MG63 (cell line): ENCODE measurements around the gene TSPAN11. TPM values are rescaled to one million over a fixed set of nuclear protein-coding genes. Genes with fewer than 3 reads are reported as not detected.

ENCODE experiments used
- DNase-seq: peaks from one replicate; pipeline ENCODE4 v3.0.0-alpha.2; 2020
- H3K27me3 ChIP-seq: fragments of 250-450 bp; sonication (Bioruptor Pico); 2 replicates; pipeline ENCODE4 v1.5.1; 2020; ENCODE audit warnings: mild to moderate bottlenecking, moderate library complexity
- H3K36me3 ChIP-seq: fragments of 250-450 bp; sonication (Bioruptor Pico); 2 replicates; pipeline ENCODE4 v1.5.1; 2020; ENCODE audit warnings: mild to moderate bottlenecking, moderate library complexity
- H3K4me3 ChIP-seq: fragments of 250-450 bp; sonication (Bioruptor Pico); 2 replicates; pipeline ENCODE4 v1.5.1; 2020; ENCODE audit warnings: mild to moderate bottlenecking, moderate library complexity
- H3K9me3 ChIP-seq: fragments of 250-450 bp; sonication (Bioruptor Pico); 2 replicates; pipeline ENCODE4 v1.5.1; 2020; ENCODE audit warnings: mild to moderate bottlenecking, moderate library complexity
- total RNA-seq: library from RNA; depleted of rRNA; stranded (reverse); fragments of >200 nt; shearing (Covaris generic); gene quantifications from 2 replicates; pipeline ENCODE4 v1.2.3, GENCODE V29; 2014; ENCODE audit warnings: low replicate concordance

Gene TSPAN11
- total RNA-seq, 1 experiment from 2014 or later = 1.0 TPM

GRCh38 chr12:30936036-30936435 is 9.5 kb downstream of the TSPAN11 start:
- Histone ChIP-seq H3K36me3 (no peaks in the 10 kb centered on the region), H3K4me3 (no peak overlapping the region)
- no peak for DNase-seq

GRCh38 chr12:30939234-30939633 is 12.7 kb downstream of the TSPAN11 start:
- H3K36me3 ChIP-seq = no peaks in the 10 kb centered on the region
- H3K27me3 ChIP-seq = peaks cover 5% of the 10 kb centered on the region
- DNase-seq = no peak
- no peaks in the 10 kb centered on the region for H3K9me3 ChIP-seq
- no peak overlapping the region for H3K4me3 ChIP-seq

More at GRCh38 chr12:30936036-30936435, 9.5 kb downstream of the TSPAN11 start:
- peaks cover 5% of the 10 kb centered on the region for H3K27me3 ChIP-seq
- no peaks in the 10 kb centered on the region for H3K9me3 ChIP-seq

GRCh38 chr12:30942486-30942885 is 15.9 kb downstream of the TSPAN11 start:
- peaks cover 3% of the 10 kb centered on the region for H3K27me3 ChIP-seq
- H3K4me3 ChIP-seq = no peak overlapping the region
- H3K36me3 ChIP-seq = no peaks in the 10 kb centered on the region
- no peaks in the 10 kb centered on the region for H3K9me3 ChIP-seq
- DNase-seq = no peak

GRCh38 chr12:30942936-30943335 is 16.4 kb downstream of the TSPAN11 start:
- no peaks in the 10 kb centered on the region for H3K36me3 ChIP-seq
- DNase-seq = no peak
- H3K4me3 ChIP-seq = no peak overlapping the region
- no peaks in the 10 kb centered on the region for H3K27me3 ChIP-seq
- no peaks in the 10 kb centered on the region for H3K9me3 ChIP-seq

- DNase-seq = no peak
- Histone ChIP-seq H3K9me3 (no peaks in the 10 kb centered on the region), H3K36me3 (no peaks in the 10 kb centered on the region), H3K27me3 (no peaks in the 10 kb centered on the region), H3K4me3 (no peak overlapping the region)
These were observed 19.1 kb downstream of the TSPAN11 start for GRCh38 chr12:30945443-30946164.

- Histone ChIP-seq H3K4me3 (no peak overlapping the region), H3K36me3 (no peaks in the 10 kb centered on the region), H3K9me3 (no peaks in the 10 kb centered on the region; the same call in 1 of the 2 replicates), H3K27me3 (no peaks in the 10 kb centered on the region)
- DNase-seq = no peak
These were observed 25.5 kb downstream of the TSPAN11 start for GRCh38 chr12:30952015-30952414.

GRCh38 chr12:30953257-30953656 is 26.7 kb downstream of the TSPAN11 start:
- Histone ChIP-seq H3K36me3 (no peaks in the 10 kb centered on the region), H3K4me3 (no peak overlapping the region), H3K27me3 (no peaks in the 10 kb centered on the region), H3K9me3 (no peaks in the 10 kb centered on the region; the same call in 1 of the 2 replicates)
- no peak for DNase-seq

GRCh38 chr12:30953951-30954751 is 27.6 kb downstream of the TSPAN11 start:
- no peaks in the 10 kb centered on the region for H3K27me3 ChIP-seq
- H3K4me3 ChIP-seq = no peak overlapping the region
- no peaks in the 10 kb centered on the region for H3K36me3 ChIP-seq
- DNase-seq = no peak
- H3K9me3 ChIP-seq = no peaks in the 10 kb centered on the region; the same call in 1 of the 2 replicates

- no peak for DNase-seq
- no peaks in the 10 kb centered on the region; the same call in 1 of the 2 replicates for H3K9me3 ChIP-seq
- H3K4me3 ChIP-seq = no peak overlapping the region
- H3K27me3 ChIP-seq = no peaks in the 10 kb centered on the region
- H3K36me3 ChIP-seq = no peaks in the 10 kb centered on the region
These were observed 28.7 kb downstream of the TSPAN11 start for GRCh38 chr12:30955214-30955613.

GRCh38 chr12:30959110-30959710 is 32.7 kb downstream of the TSPAN11 start:
- no peaks in the 10 kb centered on the region for H3K36me3 ChIP-seq
- no peak overlapping the region for H3K4me3 ChIP-seq
- DNase-seq = no peak
- no peaks in the 10 kb centered on the region; the same call in 1 of the 2 replicates for H3K9me3 ChIP-seq
- no peaks in the 10 kb centered on the region for H3K27me3 ChIP-seq

GRCh38 chr12:30959778-30960177 is 33.2 kb downstream of the TSPAN11 start:
- no peaks in the 10 kb centered on the region for H3K27me3 ChIP-seq
- no peaks in the 10 kb centered on the region for H3K36me3 ChIP-seq
- no peak overlapping the region for H3K4me3 ChIP-seq
- no peaks in the 10 kb centered on the region; the same call in 1 of the 2 replicates for H3K9me3 ChIP-seq
- DNase-seq = no peak

GRCh38 chr12:30961030-30961429 is 34.5 kb downstream of the TSPAN11 start:
- DNase-seq = no peak
- Histone ChIP-seq H3K27me3 (no peaks in the 10 kb centered on the region), H3K36me3 (no peaks in the 10 kb centered on the region), H3K4me3 (no peak overlapping the region), H3K9me3 (no peaks in the 10 kb centered on the region)

- Histone ChIP-seq H3K9me3 (no peaks in the 10 kb centered on the region), H3K27me3 (no peaks in the 10 kb centered on the region), H3K4me3 (no peak overlapping the region), H3K36me3 (no peaks in the 10 kb centered on the region)
- DNase-seq = no peak
These were observed 35.5 kb downstream of the TSPAN11 start for GRCh38 chr12:30962047-30962446.

GRCh38 chr12:30963709-30964564 is 37.4 kb downstream of the TSPAN11 start:
- Histone ChIP-seq H3K27me3 (no peaks in the 10 kb centered on the region), H3K4me3 (no peak overlapping the region), H3K9me3 (no peaks in the 10 kb centered on the region), H3K36me3 (no peaks in the 10 kb centered on the region)
- no peak for DNase-seq

GRCh38 chr12:30964896-30965612 is 38.5 kb downstream of the TSPAN11 start:
- no peaks in the 10 kb centered on the region for H3K27me3 ChIP-seq
- no peak overlapping the region for H3K4me3 ChIP-seq
- no peaks in the 10 kb centered on the region for H3K36me3 ChIP-seq
- H3K9me3 ChIP-seq = no peaks in the 10 kb centered on the region
- DNase-seq = no peak

GRCh38 chr12:30965613-30965985 is 39.1 kb downstream of the TSPAN11 start:
- H3K27me3 ChIP-seq = no peaks in the 10 kb centered on the region
- no peaks in the 10 kb centered on the region for H3K9me3 ChIP-seq
- H3K4me3 ChIP-seq = no peak overlapping the region
- H3K36me3 ChIP-seq = no peaks in the 10 kb centered on the region
- no peak for DNase-seq
